Vagina (tissue), 2 donors: ENCODE measurements around the gene CACNA2D1. TPM values are rescaled to one million over a fixed set of nuclear protein-coding genes. Genes with fewer than 3 reads are reported as not detected.
"Not testable (repeated sequence)": the region's sequence is repeated elsewhere in the genome, so short reads cannot be mapped to it uniquely, and the experiment has no call there.

Source experiments
- DNase-seq, 2 donors: peaks; one replicate each; pipeline ENCODE4 v3.0.0-alpha.2; 2017; ENCODE audit errors: extremely low spot score in 2 of 2
- H3K27ac ChIP-seq: fragments of 200-600 bp; sonication (generic); one replicate; pipeline ENCODE4 v1.5.1; 2019
- H3K27me3 ChIP-seq: fragments of 200-600 bp; sonication (generic); one replicate; pipeline ENCODE4 v1.5.1; 2019
- H3K36me3 ChIP-seq, 2 donors: fragments of 200-600 bp; sonication (generic); one replicate each; pipeline ENCODE4 v1.5.1; 2017 to 2019
- H3K4me1 ChIP-seq: fragments of 200-600 bp; sonication (generic); one replicate; pipeline ENCODE4 v1.5.1; 2019
- H3K4me3 ChIP-seq, 2 donors: fragments of 200-600 bp; sonication (generic); 1 replicate in 1 of 2; 2 replicates in 1 of 2; pipeline ENCODE4 v1.5.1; 2016 to 2019
- H3K9me3 ChIP-seq: fragments of 200-600 bp; sonication (generic); one replicate; pipeline ENCODE4 v1.5.1; 2019
- CTCF ChIP-seq, 3 experiments: fragments of 450-650 bp in 2 of 3; fragments of 200-600 bp in 1 of 3; sonication (generic) in 1 of 3; IDR thresholded peaks; one replicate each; pipeline ENCODE4 v1.5.1; 2017 to 2019; ENCODE audit warnings: antibody characterized with exemption in 3 of 3, mild to moderate bottlenecking in 2 of 3, moderate library complexity in 2 of 3
- POLR2A ChIP-seq, 2 donors: fragments of 450-650 bp; IDR thresholded peaks; one replicate each; pipeline ENCODE4 v1.6.1; 2017; ENCODE audit warnings: antibody characterized with exemption in 2 of 2, mild to moderate bottlenecking in 2 of 2, moderate library complexity in 2 of 2
- POLR2AphosphoS5 ChIP-seq, 2 donors: sonication (generic); formaldehyde crosslinking; IDR thresholded peaks; one replicate each; pipeline ENCODE4 v1.9.0; 2017; ENCODE audit warnings: antibody characterized with exemption in 2 of 2, mild to moderate bottlenecking in 2 of 2, low read depth in 1 of 2; ENCODE audit not compliant: insufficient read depth in 1 of 2
- intact Hi-C: fragments of 100-400 bp; cut with DNase I; formaldehyde crosslinking; loops from one replicate; pipeline ENCODE4 v1.15.1; 2023
- total RNA-seq: library from RNA; depleted of rRNA; stranded (reverse); fragments of >200 nt; gene quantifications from one replicate; pipeline ENCODE4 v1.2.3, GENCODE V29; 2016

Gene CACNA2D1
- total RNA-seq, 1 donor from 2014 or later = 16.9 TPM

DNA sequence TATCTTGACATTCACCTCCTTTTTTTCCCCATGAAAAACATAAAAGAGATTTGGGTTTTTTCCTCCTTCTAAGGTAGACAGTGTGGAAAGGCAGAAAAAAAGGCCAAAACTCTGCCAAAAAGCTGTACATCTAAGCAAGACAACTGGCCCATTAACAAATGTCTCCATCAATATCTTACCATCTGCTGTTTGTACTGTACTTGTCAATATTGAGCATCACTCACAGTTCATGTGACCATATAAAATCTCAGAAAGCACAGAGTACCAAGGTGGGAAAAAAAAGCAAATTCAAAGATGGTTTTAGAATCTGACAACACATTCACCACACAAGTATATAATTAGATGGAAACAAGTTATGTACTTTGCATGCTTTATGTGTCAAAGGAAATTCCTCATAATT lies 52.6 kb downstream of the CACNA2D1 start:
- TF ChIP-seq POLR2AphosphoS5 (IDR thresholded peaks at IDR 0.05; ENCODE audit: insufficient read depth in 1 of 2, low read depth in 1 of 2) (no peak), CTCF (IDR thresholded peaks at IDR 0.05) (no peak), POLR2A (IDR thresholded peaks at IDR 0.05) (no peak)
- H3K27me3 ChIP-seq = no peaks in the 10 kb centered on the region
- intact Hi-C loops = no loop called here
- no peak for DNase-seq
- peaks cover 8% of the 10 kb centered on the region for H3K4me1 ChIP-seq
- H3K4me3 ChIP-seq = no peak overlapping the region
- H3K27ac ChIP-seq = no peak overlapping the region
- no peaks in the 10 kb centered on the region for H3K36me3 ChIP-seq
- no peaks in the 10 kb centered on the region for H3K9me3 ChIP-seq

DNA sequence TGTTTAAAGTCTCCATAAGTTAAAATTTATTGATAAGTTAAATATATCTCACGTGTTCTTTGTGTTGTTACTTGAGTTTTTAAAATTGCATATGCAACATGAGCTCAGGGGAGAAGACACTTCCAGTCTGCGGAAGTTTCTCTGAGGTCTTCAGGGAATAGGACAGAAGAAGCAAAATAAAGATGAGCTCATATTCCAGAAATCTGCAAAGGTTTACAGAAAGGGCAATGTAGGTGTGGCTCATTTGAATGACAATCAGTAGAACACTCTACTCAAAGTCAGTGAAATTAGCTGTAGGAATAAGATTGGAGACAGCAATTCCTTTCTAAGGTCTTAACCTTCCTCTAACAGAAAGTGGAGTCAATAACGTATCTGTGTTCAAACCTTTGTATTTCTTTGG lies 53.7 kb downstream of the CACNA2D1 start:
- no peaks in the 10 kb centered on the region for H3K36me3 ChIP-seq
- DNase-seq = no peak
- H3K4me1 ChIP-seq = peaks cover 8% of the 10 kb centered on the region
- intact Hi-C loops = no loop called here
- no peaks in the 10 kb centered on the region for H3K27me3 ChIP-seq
- no peaks in the 10 kb centered on the region for H3K9me3 ChIP-seq
- no peak overlapping the region for H3K4me3 ChIP-seq
- H3K27ac ChIP-seq = no peak overlapping the region
- no peak for TF ChIP-seq POLR2AphosphoS5 (IDR thresholded peaks at IDR 0.05; ENCODE audit: insufficient read depth in 1 of 2, low read depth in 1 of 2)
- no peak for TF ChIP-seq CTCF (IDR thresholded peaks at IDR 0.05)
- TF ChIP-seq POLR2A (IDR thresholded peaks at IDR 0.05) = no peak

- H3K27me3 ChIP-seq = no peaks in the 10 kb centered on the region
- peaks cover 8% of the 10 kb centered on the region for H3K4me1 ChIP-seq
- H3K9me3 ChIP-seq = no peaks in the 10 kb centered on the region
- no peak overlapping the region for H3K4me3 ChIP-seq
- DNase-seq = no peak
- no peak overlapping the region for H3K27ac ChIP-seq
- TF ChIP-seq POLR2A (IDR thresholded peaks at IDR 0.05) (no peak), POLR2AphosphoS5 (IDR thresholded peaks at IDR 0.05; ENCODE audit: insufficient read depth in 1 of 2, low read depth in 1 of 2) (no peak), CTCF (IDR thresholded peaks at IDR 0.05) (no peak)
- intact Hi-C loops = no loop called here
- H3K36me3 ChIP-seq = no peaks in the 10 kb centered on the region
These were observed 55.4 kb downstream of the CACNA2D1 start for GRCh38 chr7:82388138-82388537.

DNA sequence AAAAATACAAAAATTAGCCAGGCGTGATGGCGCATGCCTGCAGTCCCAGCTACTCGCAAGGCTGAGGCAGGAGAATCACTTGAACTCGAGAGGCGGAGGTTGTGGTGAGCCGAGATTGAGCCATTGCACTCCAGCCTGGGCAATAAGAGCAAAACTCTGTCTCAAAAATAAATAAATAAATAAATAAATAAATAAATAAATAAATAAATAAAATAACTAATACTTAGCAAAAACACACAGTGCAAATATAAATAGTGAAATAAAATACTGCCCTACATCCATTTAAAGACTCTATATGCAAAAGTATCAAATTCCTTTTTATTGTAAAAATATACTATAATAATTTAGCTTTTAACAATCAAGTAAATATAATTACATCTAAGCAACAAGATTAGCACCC lies 57.0 kb downstream of the CACNA2D1 start:
- H3K36me3 ChIP-seq, H3K27me3 ChIP-seq, H3K4me3 ChIP-seq, DNase-seq, H3K27ac ChIP-seq, H3K4me1 ChIP-seq, intact Hi-C loops, H3K9me3 ChIP-seq: not testable (repeated sequence)

DNA sequence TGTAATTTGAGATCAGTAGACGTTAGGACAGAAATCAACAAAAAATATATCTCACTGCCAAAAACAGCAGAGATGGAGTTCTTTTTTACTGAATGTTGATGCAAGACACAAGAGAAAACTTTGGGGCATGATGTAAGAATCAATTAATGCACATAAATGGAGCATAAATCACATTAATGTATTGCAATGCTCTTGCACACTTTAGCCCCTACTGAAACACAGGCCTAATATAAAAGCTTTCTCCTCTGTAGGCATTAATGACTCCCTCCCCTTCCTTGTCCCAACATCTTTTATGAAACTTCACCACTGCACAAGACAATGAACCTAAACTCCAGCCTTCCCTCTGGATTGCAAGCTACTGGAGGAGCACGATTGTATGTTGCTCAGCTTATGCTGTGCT lies 58.8 kb downstream of the CACNA2D1 start:
- TF ChIP-seq POLR2A (IDR thresholded peaks at IDR 0.05) (no peak), CTCF (IDR thresholded peaks at IDR 0.05) (no peak), POLR2AphosphoS5 (IDR thresholded peaks at IDR 0.05; ENCODE audit: insufficient read depth in 1 of 2, low read depth in 1 of 2) (no peak)
- no peaks in the 10 kb centered on the region for H3K36me3 ChIP-seq
- H3K27ac ChIP-seq = no peak overlapping the region
- H3K4me1 ChIP-seq = peaks cover 8% of the 10 kb centered on the region
- intact Hi-C loops = no loop called here
- no peak for DNase-seq
- no peaks in the 10 kb centered on the region for H3K27me3 ChIP-seq
- H3K4me3 ChIP-seq = no peak overlapping the region
- no peaks in the 10 kb centered on the region for H3K9me3 ChIP-seq

DNA sequence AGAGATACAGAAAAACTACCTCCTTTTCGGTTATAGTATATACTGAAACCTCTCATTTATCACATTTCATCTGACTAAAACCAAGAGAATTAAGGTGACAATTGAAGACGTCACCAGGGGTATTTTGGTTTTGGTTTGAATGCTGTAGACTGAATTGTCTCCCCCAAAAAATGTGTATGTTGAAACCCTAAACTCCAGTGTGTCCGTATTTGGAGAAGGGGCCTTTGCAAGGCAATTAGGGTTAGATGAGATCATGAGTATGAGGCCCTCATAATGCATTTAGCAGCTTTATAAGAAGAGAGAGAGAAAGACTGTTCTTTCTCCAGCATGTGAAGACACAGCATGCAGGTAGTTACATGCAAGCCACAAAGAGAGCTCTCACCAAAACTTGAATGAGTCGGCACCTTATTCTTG lies 59.5 kb downstream of the CACNA2D1 start:
- H3K4me1 ChIP-seq = peaks cover 8% of the 10 kb centered on the region
- no peaks in the 10 kb centered on the region for H3K9me3 ChIP-seq
- TF ChIP-seq CTCF (IDR thresholded peaks at IDR 0.05) (no peak), POLR2A (IDR thresholded peaks at IDR 0.05) (no peak), POLR2AphosphoS5 (IDR thresholded peaks at IDR 0.05; ENCODE audit: insufficient read depth in 1 of 2, low read depth in 1 of 2) (no peak)
- H3K27me3 ChIP-seq = no peaks in the 10 kb centered on the region
- intact Hi-C loops = no loop called here
- DNase-seq = no peak
- no peak overlapping the region for H3K27ac ChIP-seq
- H3K36me3 ChIP-seq = no peaks in the 10 kb centered on the region
- no peak overlapping the region for H3K4me3 ChIP-seq
